MCF 10A (cell line): ENCODE data around the gene CHD5. TPM values are rescaled to one million over a fixed set of nuclear protein-coding genes. Genes with fewer than 3 reads are reported as not detected.

ENCODE experiments used
- BruUV-seq: library from RNA; stranded (reverse); fragments of 400-500 nt; replicated peaks from 2 replicates; lab custom pipeline; 2021; lab: Mats Ljungman, UMichigan
- CTCF ChIA-PET: fragments of 300-600 bp; sonication (Branson Sonifier 250); formaldehyde crosslinking; extraction: SDS; loops from one replicate; lab custom pipeline; 2021; ENCODE audit warnings: antibody characterized with exemption, inconsistent platforms; lab: Yijun Ruan, JAX
- POLR2A ChIA-PET: fragments of 300-600, 350-650 bp; sonication (Branson Sonifier 250); formaldehyde crosslinking; extraction: SDS; loops from one replicate; lab custom pipeline; 2020; ENCODE audit warnings: antibody characterized with exemption, inconsistent platforms; lab: Yijun Ruan, JAX
- DNase-seq: peaks from one replicate; pipeline ENCODE4 v3.0.0-alpha.2; 2018; ENCODE audit not compliant: unreplicated experiment
- H3K27ac Mint-ChIP-seq: one replicate; pipeline ENCODE4 v1.8.0; 2022; ENCODE audit warnings: mild to moderate bottlenecking, low read depth, mixed read lengths; ENCODE audit not compliant: unreplicated experiment
- H3K27me3 Mint-ChIP-seq: one replicate; pipeline ENCODE4 v1.8.0; 2022; ENCODE audit warnings: mixed read lengths; ENCODE audit not compliant: insufficient read depth, unreplicated experiment
- H3K36me3 Mint-ChIP-seq: one replicate; pipeline ENCODE4 v1.8.0; 2022; ENCODE audit warnings: mild to moderate bottlenecking, moderate library complexity, mixed read lengths; ENCODE audit not compliant: insufficient read depth, unreplicated experiment
- H3K4me1 Mint-ChIP-seq: one replicate; pipeline ENCODE4 v1.8.0; 2022; ENCODE audit warnings: mixed read lengths; ENCODE audit not compliant: insufficient read depth, unreplicated experiment
- H3K4me3 Mint-ChIP-seq: one replicate; pipeline ENCODE4 v1.8.0; 2022; ENCODE audit warnings: mild to moderate bottlenecking, moderate library complexity, mixed read lengths; ENCODE audit not compliant: unreplicated experiment
- H3K9me3 Mint-ChIP-seq: one replicate; pipeline ENCODE4 v1.8.0; 2022; ENCODE audit warnings: mixed read lengths; ENCODE audit not compliant: unreplicated experiment
- intact Hi-C: fragments of 100-400 bp; cut with micrococcal nuclease; formaldehyde crosslinking; loops from 2 replicates; pipeline ENCODE4 v1.14.1; 2022
- total RNA-seq: library from RNA; stranded (reverse); gene quantifications from 2 replicates; pipeline ENCODE4 v1.2.3, GENCODE V29; 2022
- TF ChIP-seq, protein P1 (sequence below): fragments of 200-600 bp; IDR thresholded peaks from one replicate; pipeline ENCODE4 v1.8.0; 2022; ENCODE audit warnings: antibody characterized with exemption, mild to moderate bottlenecking; ENCODE audit not compliant: unreplicated experiment

Gene CHD5
- total RNA-seq, 1 experiment from 2014 or later = 0.07 TPM

DNA sequence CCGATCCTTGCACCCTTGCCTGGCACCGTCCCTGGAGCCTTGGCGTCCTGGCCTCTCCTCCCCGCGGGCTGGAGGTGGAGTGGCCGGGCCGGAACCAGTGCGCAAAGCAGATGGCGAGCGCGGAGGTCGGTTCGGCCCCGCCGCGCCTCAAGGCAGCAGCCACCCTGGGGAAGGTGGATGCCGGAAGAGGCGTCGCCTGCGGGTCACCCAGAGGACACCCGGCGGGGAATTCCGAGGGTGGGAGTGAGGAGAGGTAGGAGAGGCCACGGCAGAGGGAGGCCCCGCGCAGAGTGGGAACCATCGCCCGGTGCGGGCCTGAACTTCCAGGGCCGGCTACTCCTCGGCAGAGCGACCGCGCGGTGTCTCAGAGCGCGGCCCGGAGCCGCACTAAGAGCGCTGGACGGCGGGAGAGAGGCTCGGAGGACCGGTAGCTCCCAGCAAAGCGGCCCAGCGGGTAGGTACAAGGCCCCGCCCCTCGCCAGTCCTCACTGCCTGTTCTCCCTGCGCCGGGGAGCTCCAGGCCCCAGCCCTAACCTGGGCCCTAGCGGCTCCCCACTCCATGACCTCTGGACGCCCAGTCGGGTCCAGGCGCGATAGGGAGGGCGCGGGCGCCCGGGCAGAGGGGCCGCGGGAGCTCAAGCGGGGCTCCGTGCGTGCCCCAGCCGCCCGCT, 25.9 kb upstream of the CHD5 start, which contains the start of gene RNF207:
Gene RNF207 (plus strand): TSS at position 271 of the 671 bp plus-strand sequence. CDS start 417 bp downstream, outside the sequence.
- DNase-seq = peak; percentile 72
- intact Hi-C loops = loop anchor here (10.0 kb wide), 1 partner anchor 151 kb away; no protein-coding TSS in a partner anchor
- ChIA-PET POLR2A (interaction anchor here (0.9 to 3.1 kb wide), 5 partner anchors 10 to 396 kb away, joined by 3 to 10 read pairs (median 4); partner anchors contain the start of gene ICMT), CTCF (interaction anchor here (0.5 to 1.2 kb wide), 6 partner anchors 8 to 40 kb away, joined by 3 to 6 read pairs (median 4); no protein-coding TSS in a partner anchor)
- Mint-ChIP-seq H3K4me3 (peak within 1 kb of the TSS; percentile 71), H3K4me1 (no peaks in the 10 kb centered on the region), H3K27me3 (no peaks in the 10 kb centered on the region), H3K27ac (no peak within 1 kb of the TSS), H3K9me3 (no peaks in the 10 kb centered on the region), H3K36me3 (no peaks in the 10 kb centered on the region)
- TF ChIP-seq, protein P1, sequence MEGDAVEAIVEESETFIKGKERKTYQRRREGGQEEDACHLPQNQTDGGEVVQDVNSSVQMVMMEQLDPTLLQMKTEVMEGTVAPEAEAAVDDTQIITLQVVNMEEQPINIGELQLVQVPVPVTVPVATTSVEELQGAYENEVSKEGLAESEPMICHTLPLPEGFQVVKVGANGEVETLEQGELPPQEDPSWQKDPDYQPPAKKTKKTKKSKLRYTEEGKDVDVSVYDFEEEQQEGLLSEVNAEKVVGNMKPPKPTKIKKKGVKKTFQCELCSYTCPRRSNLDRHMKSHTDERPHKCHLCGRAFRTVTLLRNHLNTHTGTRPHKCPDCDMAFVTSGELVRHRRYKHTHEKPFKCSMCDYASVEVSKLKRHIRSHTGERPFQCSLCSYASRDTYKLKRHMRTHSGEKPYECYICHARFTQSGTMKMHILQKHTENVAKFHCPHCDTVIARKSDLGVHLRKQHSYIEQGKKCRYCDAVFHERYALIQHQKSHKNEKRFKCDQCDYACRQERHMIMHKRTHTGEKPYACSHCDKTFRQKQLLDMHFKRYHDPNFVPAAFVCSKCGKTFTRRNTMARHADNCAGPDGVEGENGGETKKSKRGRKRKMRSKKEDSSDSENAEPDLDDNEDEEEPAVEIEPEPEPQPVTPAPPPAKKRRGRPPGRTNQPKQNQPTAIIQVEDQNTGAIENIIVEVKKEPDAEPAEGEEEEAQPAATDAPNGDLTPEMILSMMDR = no peak
- BruUV-seq = no TSS peak

DNA sequence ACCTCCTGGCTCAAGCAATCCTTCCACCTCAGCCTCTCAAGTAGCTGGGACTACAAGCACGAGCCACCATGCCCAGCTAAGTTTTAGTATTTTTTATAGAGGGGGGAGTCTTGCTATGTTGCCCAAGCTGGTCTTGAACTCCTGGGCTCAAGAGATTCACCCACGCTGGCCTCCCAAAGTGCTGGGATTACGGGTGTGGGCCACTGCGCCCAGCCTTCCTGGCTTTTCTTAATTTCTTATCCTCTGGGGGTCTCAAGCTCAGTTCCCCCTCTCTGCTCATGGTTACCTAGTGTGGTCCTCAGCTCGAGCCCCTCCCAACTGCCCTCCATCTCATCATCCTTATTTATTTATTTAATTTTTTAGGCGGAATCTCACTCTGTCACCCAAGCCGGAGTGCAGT, 22.1 kb upstream of the CHD5 start:
- no peak for DNase-seq
- peaks cover 13% of the 10 kb centered on the region for H3K36me3 Mint-ChIP-seq
- peaks cover 18% of the 10 kb centered on the region for H3K4me1 Mint-ChIP-seq
- TF ChIP-seq, protein P1 = no peak
- CTCF ChIA-PET = interaction anchor here (1.0 to 1.9 kb wide), 3 partner anchors 33 to 45 kb away, joined by 3 to 11 read pairs (median 4); no protein-coding TSS in a partner anchor
- no peaks in the 10 kb centered on the region for H3K27me3 Mint-ChIP-seq
- intact Hi-C loops = loop anchor here (10.0 kb wide), 1 partner anchor 147 kb away; no protein-coding TSS in a partner anchor
- POLR2A ChIA-PET = interaction anchor here (0.6 kb wide), 1 partner anchor 34 kb away, joined by 3 read pairs; the partner anchor contains the start of gene ICMT
- no peaks in the 10 kb centered on the region for H3K9me3 Mint-ChIP-seq
- H3K27ac Mint-ChIP-seq = no peak overlapping the region
- no TSS peak for BruUV-seq
- no peak overlapping the region for H3K4me3 Mint-ChIP-seq

DNA sequence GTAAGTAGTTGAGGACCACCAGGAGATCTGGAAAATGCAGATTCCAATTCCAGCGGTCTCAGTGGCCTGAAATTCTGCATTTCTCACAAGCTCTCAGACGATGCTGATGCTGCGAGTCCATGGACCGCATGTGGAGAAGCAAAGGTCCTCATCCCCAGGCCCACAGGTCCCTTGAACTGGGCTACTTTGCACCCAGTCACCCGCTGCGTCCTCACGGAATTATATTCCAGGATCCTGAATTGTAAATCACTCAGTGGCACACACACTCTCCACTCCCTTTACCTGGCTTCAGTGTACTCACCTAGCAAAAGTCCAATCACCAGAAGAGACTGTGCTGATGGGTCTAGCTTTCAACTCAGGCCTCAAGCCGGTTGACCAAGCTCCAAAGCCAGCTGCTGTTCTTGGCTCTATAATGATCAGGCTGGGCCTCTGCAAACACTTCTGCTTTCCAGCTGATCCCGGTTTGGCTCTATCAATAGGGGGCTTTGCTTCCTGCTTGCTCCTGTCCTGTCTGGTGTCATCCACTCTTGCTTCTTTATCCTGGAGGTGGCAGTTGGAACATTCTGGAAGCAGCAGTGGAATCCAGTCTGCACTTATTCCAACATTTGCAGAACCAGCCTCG, 20.2 kb upstream of the CHD5 start:
- no TSS peak for BruUV-seq
- CTCF ChIA-PET = interaction anchor here (0.6 to 0.7 kb wide), 3 partner anchors 44 to 182 kb away, joined by 3 read pairs; no protein-coding TSS in a partner anchor
- H3K36me3 Mint-ChIP-seq = peaks cover 33% of the 10 kb centered on the region
- DNase-seq = no peak
- TF ChIP-seq, protein P1 = no peak
- peak overlapping the region; percentile 97 for H3K27ac Mint-ChIP-seq
- no peaks in the 10 kb centered on the region for H3K9me3 Mint-ChIP-seq
- intact Hi-C loops = loop anchor here (10.0 kb wide), 1 partner anchor 145 kb away; no protein-coding TSS in a partner anchor
- peak overlapping the region; percentile 87 for H3K4me3 Mint-ChIP-seq
- POLR2A ChIA-PET = interaction anchor here (0.8 to 3.2 kb wide), 5 partner anchors 20 to 186 kb away, joined by 3 to 42 read pairs (median 4); partner anchors contain the start of gene ICMT
- H3K27me3 Mint-ChIP-seq = no peaks in the 10 kb centered on the region
- H3K4me1 Mint-ChIP-seq = peaks cover 25% of the 10 kb centered on the region
